ENCODE measurements around the gene RGS10.

- TF ChIP-seq NFATC4 (CRISPR knock-in tag; IDR thresholded peaks at IDR 0.05): no peak
- TF ChIP-seq, protein P1, sequence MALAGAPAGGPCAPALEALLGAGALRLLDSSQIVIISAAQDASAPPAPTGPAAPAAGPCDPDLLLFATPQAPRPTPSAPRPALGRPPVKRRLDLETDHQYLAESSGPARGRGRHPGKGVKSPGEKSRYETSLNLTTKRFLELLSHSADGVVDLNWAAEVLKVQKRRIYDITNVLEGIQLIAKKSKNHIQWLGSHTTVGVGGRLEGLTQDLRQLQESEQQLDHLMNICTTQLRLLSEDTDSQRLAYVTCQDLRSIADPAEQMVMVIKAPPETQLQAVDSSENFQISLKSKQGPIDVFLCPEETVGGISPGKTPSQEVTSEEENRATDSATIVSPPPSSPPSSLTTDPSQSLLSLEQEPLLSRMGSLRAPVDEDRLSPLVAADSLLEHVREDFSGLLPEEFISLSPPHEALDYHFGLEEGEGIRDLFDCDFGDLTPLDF (CRISPR knock-in tag; IDR thresholded peaks at IDR 0.05): no peak
Measured at GRCh38 chr10:119469846-119470245, 72.7 kb downstream of the RGS10 start.

All from WTC11 (cell line).